GM23338 (cell line): ENCODE results near the gene DHFR.

ENCODE experiments used
- CREB1 ChIP-seq: fragments of 250-450 bp; sonication (Bioruptor Pico); IDR thresholded peaks from 2 replicates; pipeline ENCODE4 v1.5.0; 2020; ENCODE audit warnings: low read depth, mild to moderate bottlenecking, moderate library complexity
- EZH2 ChIP-seq: fragments of 200-600 bp; sonication (generic); IDR thresholded peaks from one replicate; pipeline ENCODE4 v1.8.0; 2017; ENCODE audit warnings: antibody characterized with exemption, mild to moderate bottlenecking, low read depth; ENCODE audit not compliant: unreplicated experiment
- EZH2phosphoT487 ChIP-seq: fragments of 200-600 bp; sonication (generic); IDR thresholded peaks from one replicate; pipeline ENCODE4 v1.8.1; 2018; ENCODE audit warnings: antibody characterized with exemption; ENCODE audit not compliant: unreplicated experiment
- JUNB ChIP-seq: IDR thresholded peaks from one replicate; pipeline ENCODE4 v1.6.1; 2016; ENCODE audit warnings: antibody characterized with exemption; ENCODE audit not compliant: unreplicated experiment
- NANOG ChIP-seq: IDR thresholded peaks from 2 replicates; pipeline ENCODE4 v1.6.1; 2016; ENCODE audit warnings: antibody characterized with exemption, borderline replicate concordance
- POLR2AphosphoS5 ChIP-seq: IDR thresholded peaks from 2 replicates; pipeline ENCODE4 v1.6.1; 2016; ENCODE audit warnings: antibody characterized with exemption, low read depth
- STAT1 ChIP-seq: IDR thresholded peaks from one replicate; pipeline ENCODE4 v1.6.1; 2016; ENCODE audit warnings: antibody characterized with exemption; ENCODE audit not compliant: unreplicated experiment
- ZNF114 ChIP-seq: fragments of 250-450 bp; sonication (Bioruptor Pico); IDR thresholded peaks from 2 replicates; pipeline ENCODE4 v1.5.0; 2020; ENCODE audit warnings: mild to moderate bottlenecking, moderate library complexity
- ZNF331 ChIP-seq: fragments of 250-450 bp; sonication (Bioruptor Pico); IDR thresholded peaks from 2 replicates; pipeline ENCODE4 v1.5.0; 2020; ENCODE audit warnings: low read depth, mild to moderate bottlenecking, moderate library complexity
- TF ChIP-seq, protein P1 (sequence below), 2 experiments: fragments of 200-600 bp in 1 of 2; sonication (generic) in 1 of 2; conservative IDR thresholded peaks; 2 replicates each; pipeline versions ENCODE4 v1.5.1 to v1.6.1; 2016 to 2017; ENCODE audit warnings: antibody characterized with exemption in 2 of 2, low read depth in 2 of 2, mild to moderate bottlenecking in 2 of 2, moderate library complexity in 1 of 2
- TF ChIP-seq, protein P2 (sequence below): IDR thresholded peaks from one replicate; pipeline ENCODE4 v1.6.1; 2018; ENCODE audit warnings: antibody characterized with exemption; ENCODE audit not compliant: unreplicated experiment
- TF ChIP-seq, protein P3 (sequence below): fragments of 250-450 bp; sonication (Bioruptor Pico); IDR thresholded peaks from 2 replicates; pipeline ENCODE4 v1.5.0; 2020; ENCODE audit warnings: mild to moderate bottlenecking, moderate library complexity
- TF ChIP-seq, protein P4 (sequence below): IDR thresholded peaks from 2 replicates; pipeline ENCODE4 v1.6.1; 2016; ENCODE audit warnings: antibody characterized with exemption

DNA sequence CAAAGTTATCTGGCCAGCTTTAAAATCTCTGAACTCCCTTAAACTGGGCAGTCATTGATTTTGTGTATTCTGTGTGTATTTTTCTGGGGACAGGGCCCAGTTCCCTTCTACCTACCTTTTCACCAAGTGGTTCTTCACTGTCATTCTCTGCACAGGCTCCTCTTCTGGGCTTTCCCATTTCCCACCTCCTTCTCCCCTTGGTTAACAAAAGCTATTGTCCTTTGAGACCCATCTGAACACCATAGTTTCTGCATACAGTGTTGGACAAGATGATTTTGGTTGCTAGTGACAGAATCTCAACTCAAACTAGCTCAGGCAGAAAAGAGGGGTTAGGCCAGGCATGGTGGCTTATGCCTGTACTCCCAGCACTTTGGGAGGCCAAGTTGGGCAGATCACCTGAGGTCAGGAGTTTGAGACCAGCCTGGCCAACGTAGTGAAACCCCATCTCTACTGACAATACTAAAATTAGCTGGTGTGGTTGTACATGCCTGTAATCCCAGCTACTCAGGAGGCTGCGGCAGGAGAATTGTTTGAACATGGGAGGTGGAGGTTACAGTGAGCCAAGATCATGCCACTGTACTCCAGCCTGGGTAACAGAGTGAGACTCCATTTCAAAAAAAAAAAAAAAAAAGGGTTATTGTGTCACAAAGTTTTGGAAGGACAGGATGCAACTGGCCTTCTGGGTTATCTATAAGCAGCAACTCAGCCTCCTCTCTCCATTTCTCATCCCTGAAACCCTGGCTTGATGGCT, 53.7 kb downstream of the DHFR start:
- TF ChIP-seq EZH2phosphoT487 (no peak), JUNB (no peak), EZH2 (no peak), POLR2AphosphoS5 (no peak), CREB1 (CRISPR knock-in tag) (no peak), ZNF114 (no peak), NANOG (no peak), ZNF331 (CRISPR knock-in tag) (no peak), STAT1 (no peak)
- TF ChIP-seq, protein P1, sequence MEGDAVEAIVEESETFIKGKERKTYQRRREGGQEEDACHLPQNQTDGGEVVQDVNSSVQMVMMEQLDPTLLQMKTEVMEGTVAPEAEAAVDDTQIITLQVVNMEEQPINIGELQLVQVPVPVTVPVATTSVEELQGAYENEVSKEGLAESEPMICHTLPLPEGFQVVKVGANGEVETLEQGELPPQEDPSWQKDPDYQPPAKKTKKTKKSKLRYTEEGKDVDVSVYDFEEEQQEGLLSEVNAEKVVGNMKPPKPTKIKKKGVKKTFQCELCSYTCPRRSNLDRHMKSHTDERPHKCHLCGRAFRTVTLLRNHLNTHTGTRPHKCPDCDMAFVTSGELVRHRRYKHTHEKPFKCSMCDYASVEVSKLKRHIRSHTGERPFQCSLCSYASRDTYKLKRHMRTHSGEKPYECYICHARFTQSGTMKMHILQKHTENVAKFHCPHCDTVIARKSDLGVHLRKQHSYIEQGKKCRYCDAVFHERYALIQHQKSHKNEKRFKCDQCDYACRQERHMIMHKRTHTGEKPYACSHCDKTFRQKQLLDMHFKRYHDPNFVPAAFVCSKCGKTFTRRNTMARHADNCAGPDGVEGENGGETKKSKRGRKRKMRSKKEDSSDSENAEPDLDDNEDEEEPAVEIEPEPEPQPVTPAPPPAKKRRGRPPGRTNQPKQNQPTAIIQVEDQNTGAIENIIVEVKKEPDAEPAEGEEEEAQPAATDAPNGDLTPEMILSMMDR (conservative IDR thresholded peaks at IDR 0.05; ENCODE audit: low read depth in 2 of 2) = no peak
- TF ChIP-seq, protein P2, sequence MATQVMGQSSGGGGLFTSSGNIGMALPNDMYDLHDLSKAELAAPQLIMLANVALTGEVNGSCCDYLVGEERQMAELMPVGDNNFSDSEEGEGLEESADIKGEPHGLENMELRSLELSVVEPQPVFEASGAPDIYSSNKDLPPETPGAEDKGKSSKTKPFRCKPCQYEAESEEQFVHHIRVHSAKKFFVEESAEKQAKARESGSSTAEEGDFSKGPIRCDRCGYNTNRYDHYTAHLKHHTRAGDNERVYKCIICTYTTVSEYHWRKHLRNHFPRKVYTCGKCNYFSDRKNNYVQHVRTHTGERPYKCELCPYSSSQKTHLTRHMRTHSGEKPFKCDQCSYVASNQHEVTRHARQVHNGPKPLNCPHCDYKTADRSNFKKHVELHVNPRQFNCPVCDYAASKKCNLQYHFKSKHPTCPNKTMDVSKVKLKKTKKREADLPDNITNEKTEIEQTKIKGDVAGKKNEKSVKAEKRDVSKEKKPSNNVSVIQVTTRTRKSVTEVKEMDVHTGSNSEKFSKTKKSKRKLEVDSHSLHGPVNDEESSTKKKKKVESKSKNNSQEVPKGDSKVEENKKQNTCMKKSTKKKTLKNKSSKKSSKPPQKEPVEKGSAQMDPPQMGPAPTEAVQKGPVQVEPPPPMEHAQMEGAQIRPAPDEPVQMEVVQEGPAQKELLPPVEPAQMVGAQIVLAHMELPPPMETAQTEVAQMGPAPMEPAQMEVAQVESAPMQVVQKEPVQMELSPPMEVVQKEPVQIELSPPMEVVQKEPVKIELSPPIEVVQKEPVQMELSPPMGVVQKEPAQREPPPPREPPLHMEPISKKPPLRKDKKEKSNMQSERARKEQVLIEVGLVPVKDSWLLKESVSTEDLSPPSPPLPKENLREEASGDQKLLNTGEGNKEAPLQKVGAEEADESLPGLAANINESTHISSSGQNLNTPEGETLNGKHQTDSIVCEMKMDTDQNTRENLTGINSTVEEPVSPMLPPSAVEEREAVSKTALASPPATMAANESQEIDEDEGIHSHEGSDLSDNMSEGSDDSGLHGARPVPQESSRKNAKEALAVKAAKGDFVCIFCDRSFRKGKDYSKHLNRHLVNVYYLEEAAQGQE = no peak
- TF ChIP-seq, protein P3, sequence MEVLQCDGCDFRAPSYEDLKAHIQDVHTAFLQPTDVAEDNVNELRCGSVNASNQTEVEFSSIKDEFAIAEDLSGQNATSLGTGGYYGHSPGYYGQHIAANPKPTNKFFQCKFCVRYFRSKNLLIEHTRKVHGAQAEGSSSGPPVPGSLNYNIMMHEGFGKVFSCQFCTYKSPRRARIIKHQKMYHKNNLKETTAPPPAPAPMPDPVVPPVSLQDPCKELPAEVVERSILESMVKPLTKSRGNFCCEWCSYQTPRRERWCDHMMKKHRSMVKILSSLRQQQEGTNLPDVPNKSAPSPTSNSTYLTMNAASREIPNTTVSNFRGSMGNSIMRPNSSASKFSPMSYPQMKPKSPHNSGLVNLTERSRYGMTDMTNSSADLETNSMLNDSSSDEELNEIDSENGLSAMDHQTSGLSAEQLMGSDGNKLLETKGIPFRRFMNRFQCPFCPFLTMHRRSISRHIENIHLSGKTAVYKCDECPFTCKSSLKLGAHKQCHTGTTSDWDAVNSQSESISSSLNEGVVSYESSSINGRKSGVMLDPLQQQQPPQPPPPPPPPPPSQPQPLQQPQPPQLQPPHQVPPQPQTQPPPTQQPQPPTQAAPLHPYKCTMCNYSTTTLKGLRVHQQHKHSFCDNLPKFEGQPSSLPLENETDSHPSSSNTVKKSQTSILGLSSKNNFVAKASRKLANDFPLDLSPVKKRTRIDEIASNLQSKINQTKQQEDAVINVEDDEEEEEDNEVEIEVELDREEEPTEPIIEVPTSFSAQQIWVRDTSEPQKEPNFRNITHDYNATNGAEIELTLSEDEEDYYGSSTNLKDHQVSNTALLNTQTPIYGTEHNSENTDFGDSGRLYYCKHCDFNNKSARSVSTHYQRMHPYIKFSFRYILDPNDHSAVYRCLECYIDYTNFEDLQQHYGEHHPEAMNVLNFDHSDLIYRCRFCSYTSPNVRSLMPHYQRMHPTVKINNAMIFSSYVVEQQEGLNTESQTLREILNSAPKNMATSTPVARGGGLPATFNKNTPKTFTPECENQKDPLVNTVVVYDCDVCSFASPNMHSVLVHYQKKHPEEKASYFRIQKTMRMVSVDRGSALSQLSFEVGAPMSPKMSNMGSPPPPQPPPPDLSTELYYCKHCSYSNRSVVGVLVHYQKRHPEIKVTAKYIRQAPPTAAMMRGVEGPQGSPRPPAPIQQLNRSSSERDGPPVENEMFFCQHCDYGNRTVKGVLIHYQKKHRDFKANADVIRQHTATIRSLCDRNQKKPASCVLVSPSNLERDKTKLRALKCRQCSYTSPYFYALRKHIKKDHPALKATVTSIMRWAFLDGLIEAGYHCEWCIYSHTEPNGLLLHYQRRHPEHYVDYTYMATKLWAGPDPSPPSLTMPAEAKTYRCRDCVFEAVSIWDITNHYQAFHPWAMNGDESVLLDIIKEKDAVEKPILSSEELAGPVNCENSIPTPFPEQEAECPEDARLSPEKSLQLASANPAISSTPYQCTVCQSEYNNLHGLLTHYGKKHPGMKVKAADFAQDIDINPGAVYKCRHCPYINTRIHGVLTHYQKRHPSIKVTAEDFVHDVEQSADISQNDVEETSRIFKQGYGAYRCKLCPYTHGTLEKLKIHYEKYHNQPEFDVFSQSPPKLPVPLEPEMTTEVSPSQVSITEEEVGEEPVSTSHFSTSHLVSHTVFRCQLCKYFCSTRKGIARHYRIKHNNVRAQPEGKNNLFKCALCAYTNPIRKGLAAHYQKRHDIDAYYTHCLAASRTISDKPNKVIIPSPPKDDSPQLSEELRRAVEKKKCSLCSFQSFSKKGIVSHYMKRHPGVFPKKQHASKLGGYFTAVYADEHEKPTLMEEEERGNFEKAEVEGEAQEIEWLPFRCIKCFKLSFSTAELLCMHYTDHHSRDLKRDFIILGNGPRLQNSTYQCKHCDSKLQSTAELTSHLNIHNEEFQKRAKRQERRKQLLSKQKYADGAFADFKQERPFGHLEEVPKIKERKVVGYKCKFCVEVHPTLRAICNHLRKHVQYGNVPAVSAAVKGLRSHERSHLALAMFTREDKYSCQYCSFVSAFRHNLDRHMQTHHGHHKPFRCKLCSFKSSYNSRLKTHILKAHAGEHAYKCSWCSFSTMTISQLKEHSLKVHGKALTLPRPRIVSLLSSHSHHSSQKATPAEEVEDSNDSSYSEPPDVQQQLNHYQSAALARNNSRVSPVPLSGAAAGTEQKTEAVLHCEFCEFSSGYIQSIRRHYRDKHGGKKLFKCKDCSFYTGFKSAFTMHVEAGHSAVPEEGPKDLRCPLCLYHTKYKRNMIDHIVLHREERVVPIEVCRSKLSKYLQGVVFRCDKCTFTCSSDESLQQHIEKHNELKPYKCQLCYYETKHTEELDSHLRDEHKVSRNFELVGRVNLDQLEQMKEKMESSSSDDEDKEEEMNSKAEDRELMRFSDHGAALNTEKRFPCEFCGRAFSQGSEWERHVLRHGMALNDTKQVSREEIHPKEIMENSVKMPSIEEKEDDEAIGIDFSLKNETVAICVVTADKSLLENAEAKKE = no peak
- TF ChIP-seq, protein P4, sequence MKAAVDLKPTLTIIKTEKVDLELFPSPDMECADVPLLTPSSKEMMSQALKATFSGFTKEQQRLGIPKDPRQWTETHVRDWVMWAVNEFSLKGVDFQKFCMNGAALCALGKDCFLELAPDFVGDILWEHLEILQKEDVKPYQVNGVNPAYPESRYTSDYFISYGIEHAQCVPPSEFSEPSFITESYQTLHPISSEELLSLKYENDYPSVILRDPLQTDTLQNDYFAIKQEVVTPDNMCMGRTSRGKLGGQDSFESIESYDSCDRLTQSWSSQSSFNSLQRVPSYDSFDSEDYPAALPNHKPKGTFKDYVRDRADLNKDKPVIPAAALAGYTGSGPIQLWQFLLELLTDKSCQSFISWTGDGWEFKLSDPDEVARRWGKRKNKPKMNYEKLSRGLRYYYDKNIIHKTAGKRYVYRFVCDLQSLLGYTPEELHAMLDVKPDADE = no peak
